ENCODE results near the gene CRIP3.

Gene CRIP3

DNA sequence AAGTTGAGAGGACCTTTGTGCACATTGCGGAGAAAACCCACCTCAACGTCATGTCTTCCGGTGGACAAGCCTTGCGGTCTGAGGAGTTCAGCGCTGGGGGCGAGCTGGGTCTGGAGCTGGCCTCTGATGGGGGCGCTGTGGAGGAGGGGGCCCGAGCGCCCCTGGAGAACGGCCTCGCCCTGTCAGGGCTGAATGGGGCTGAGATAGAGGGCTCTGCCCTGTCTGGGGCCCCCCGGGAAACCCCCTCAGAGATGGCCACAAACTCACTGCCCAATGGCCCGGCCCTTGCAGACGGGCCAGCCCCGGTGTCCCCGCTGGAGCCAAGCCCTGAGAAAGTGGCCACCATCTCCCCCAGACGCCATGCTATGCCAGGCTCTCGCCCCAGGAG lies 25.1 kb downstream of the CRIP3 start:
- Histone ChIP-seq H3K9me3 (ENCODE audit: control insufficient read depth, low read length) (no peaks in the 10 kb centered on the region), H3K4me3 (ENCODE audit: insufficient read depth, low read depth, low read length, poor library complexity, severe bottlenecking) (no peak overlapping the region), H3K27me3 (replicated peaks; ENCODE audit: control insufficient read depth, insufficient read depth, low read length, poor library complexity, severe bottlenecking) (no peaks in the 10 kb centered on the region), H3K4me1 (ENCODE audit: control insufficient read depth, insufficient read depth, low read length, poor library complexity, severe bottlenecking) (no peaks in the 10 kb centered on the region), H3K36me3 (ENCODE audit: control insufficient read depth, insufficient read depth, low read length) (no peaks in the 10 kb centered on the region), H3K27ac (ENCODE audit: insufficient read depth, low read length, poor library complexity, severe bottlenecking) (no peak overlapping the region)
- no peak for DNase-seq

DNA sequence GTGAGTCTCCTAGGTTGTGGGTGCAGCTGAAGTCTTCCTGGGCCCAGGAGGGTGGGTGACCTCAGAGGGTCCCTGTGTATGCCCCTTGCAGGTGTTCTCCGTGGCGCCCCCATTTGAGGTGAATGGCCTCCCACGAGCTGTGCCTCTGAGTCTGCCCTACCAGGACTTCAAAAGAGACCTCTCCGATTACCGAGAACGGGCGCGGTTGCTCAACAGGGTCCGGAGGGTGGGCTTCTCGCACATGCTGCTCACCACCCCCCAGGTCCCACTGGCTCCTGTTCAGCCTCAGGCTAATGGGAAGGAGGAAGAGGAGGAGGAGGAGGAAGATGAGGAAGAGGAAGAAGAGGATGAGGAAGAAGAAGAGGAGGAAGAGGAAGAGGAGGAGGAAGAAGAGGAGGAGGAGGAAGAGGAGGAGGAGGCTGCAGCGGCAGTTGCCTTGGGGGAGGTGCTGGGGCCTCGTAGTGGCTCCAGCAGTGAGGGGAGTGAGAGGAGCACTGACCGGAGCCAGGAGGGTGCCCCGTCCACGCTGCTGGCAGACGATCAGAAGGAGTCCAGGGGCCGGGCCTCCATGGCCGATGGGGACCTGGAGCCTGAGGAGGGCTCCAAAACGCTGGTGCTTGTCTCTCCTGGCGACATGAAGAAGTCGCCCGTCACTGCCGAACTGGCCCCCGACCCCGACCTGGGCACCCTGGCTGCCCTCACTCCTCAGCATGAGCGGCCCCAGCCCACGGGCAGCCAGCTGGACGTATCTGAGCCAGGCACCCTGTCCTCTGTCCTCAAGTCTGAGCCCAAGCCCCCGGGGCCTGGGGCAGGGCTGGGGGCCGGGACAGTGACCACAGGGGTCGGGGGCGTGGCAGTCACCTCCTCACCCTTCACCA lies 25.8 kb downstream of the CRIP3 start:
- Histone ChIP-seq H3K4me3 (ENCODE audit: insufficient read depth, low read depth, low read length, poor library complexity, severe bottlenecking) (no peak overlapping the region), H3K4me1 (ENCODE audit: control insufficient read depth, insufficient read depth, low read length, poor library complexity, severe bottlenecking) (no peaks in the 10 kb centered on the region), H3K27ac (ENCODE audit: insufficient read depth, low read length, poor library complexity, severe bottlenecking) (no peak overlapping the region), H3K36me3 (ENCODE audit: control insufficient read depth, insufficient read depth, low read length) (no peaks in the 10 kb centered on the region), H3K9me3 (ENCODE audit: control insufficient read depth, low read length) (no peaks in the 10 kb centered on the region), H3K27me3 (replicated peaks; ENCODE audit: control insufficient read depth, insufficient read depth, low read length, poor library complexity, severe bottlenecking) (no peaks in the 10 kb centered on the region)
- DNase-seq, result no peak

- no peaks in the 10 kb centered on the region for H3K27me3 ChIP-seq (replicated peaks; ENCODE audit: control insufficient read depth, insufficient read depth, low read length, poor library complexity, severe bottlenecking)
- no peak overlapping the region for H3K4me3 ChIP-seq (ENCODE audit: insufficient read depth, low read depth, low read length, poor library complexity, severe bottlenecking)
- no peak overlapping the region for H3K27ac ChIP-seq (ENCODE audit: insufficient read depth, low read length, poor library complexity, severe bottlenecking)
- H3K9me3 ChIP-seq (ENCODE audit: control insufficient read depth, low read length), result no peaks in the 10 kb centered on the region
- DNase-seq, result no peak
- no peaks in the 10 kb centered on the region for H3K36me3 ChIP-seq (ENCODE audit: control insufficient read depth, insufficient read depth, low read length)
- no peaks in the 10 kb centered on the region for H3K4me1 ChIP-seq (ENCODE audit: control insufficient read depth, insufficient read depth, low read length, poor library complexity, severe bottlenecking)
Observed at GRCh38 chr6:43282060-43282459, 26.6 kb downstream of the CRIP3 start.

- Histone ChIP-seq H3K27me3 (replicated peaks; ENCODE audit: control insufficient read depth, insufficient read depth, low read length, poor library complexity, severe bottlenecking) (peaks cover 7% of the 10 kb centered on the region), H3K4me1 (ENCODE audit: control insufficient read depth, insufficient read depth, low read length, poor library complexity, severe bottlenecking) (peaks cover 12% of the 10 kb centered on the region), H3K4me3 (ENCODE audit: insufficient read depth, low read depth, low read length, poor library complexity, severe bottlenecking) (no peak overlapping the region)
Observed at GRCh38 chr6:43280234-43280633, 28.4 kb downstream of the CRIP3 start.

GRCh38 chr6:43278524-43279078 lies 30.0 kb downstream of the CRIP3 start:
- no peak overlapping the region for H3K27ac ChIP-seq (ENCODE audit: insufficient read depth, low read length, poor library complexity, severe bottlenecking)
- H3K9me3 ChIP-seq (ENCODE audit: control insufficient read depth, low read length), result no peaks in the 10 kb centered on the region
- H3K36me3 ChIP-seq (ENCODE audit: control insufficient read depth, insufficient read depth, low read length), result no peaks in the 10 kb centered on the region
- no peak overlapping the region for H3K4me3 ChIP-seq (ENCODE audit: insufficient read depth, low read depth, low read length, poor library complexity, severe bottlenecking)
- H3K4me1 ChIP-seq (ENCODE audit: control insufficient read depth, insufficient read depth, low read length, poor library complexity, severe bottlenecking), result peaks cover 19% of the 10 kb centered on the region
- peaks cover 7% of the 10 kb centered on the region for H3K27me3 ChIP-seq (replicated peaks; ENCODE audit: control insufficient read depth, insufficient read depth, low read length, poor library complexity, severe bottlenecking)
- no peak for DNase-seq

More at GRCh38 chr6:43280234-43280633, 28.4 kb downstream of the CRIP3 start:
- no peaks in the 10 kb centered on the region for H3K36me3 ChIP-seq (ENCODE audit: control insufficient read depth, insufficient read depth, low read length)
- no peak overlapping the region for H3K27ac ChIP-seq (ENCODE audit: insufficient read depth, low read length, poor library complexity, severe bottlenecking)
- H3K9me3 ChIP-seq (ENCODE audit: control insufficient read depth, low read length), result no peaks in the 10 kb centered on the region
- no peak for DNase-seq

DNA sequence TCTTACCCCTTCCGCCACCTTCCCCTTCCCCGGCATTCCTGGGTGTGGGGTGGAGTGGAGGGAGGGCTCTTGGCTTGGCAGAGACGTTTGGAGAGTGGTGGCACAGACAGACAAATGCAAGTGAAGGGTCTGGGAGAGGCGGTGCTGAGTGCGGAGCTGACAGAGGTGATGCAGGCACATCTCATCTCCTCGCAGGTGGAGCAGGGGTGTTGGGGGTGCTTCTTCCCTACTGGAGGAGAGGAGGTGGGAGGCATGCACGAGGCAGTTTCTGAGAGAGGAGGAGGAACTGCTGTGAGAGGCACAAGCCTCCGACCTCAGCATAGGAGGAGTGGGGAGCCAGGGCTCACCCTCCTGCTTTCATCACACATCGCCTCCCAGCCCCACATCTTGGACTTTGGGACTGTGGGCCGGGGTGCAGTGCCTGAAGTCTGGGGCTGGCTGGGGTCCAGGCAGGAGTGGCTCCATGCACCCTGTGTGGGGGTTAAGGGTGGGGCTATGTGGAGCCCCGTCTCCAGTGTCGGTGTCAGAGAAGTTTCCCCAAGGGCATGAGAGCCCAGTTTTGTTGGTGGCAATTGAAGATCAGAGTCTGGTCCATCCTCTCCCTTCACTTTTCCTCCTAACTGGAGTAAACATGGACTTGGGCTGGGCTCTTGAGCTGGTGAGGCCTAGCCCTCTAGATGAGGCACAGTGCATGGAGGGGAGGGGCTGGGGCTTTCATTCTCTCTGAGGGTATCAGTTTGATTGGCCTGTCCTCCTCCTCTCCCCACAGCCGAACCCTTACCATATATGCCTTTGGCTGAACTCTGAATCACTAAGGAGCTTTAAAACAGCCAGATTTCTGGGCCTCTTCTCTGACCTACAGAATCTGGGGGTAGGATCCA lies 30.7 kb downstream of the CRIP3 start:
- no peaks in the 10 kb centered on the region for H3K36me3 ChIP-seq (ENCODE audit: control insufficient read depth, insufficient read depth, low read length)
- H3K27ac ChIP-seq (ENCODE audit: insufficient read depth, low read length, poor library complexity, severe bottlenecking), result no peak overlapping the region
- DNase-seq, result no peak
- H3K9me3 ChIP-seq (ENCODE audit: control insufficient read depth, low read length), result no peaks in the 10 kb centered on the region
- peaks cover 19% of the 10 kb centered on the region for H3K4me1 ChIP-seq (ENCODE audit: control insufficient read depth, insufficient read depth, low read length, poor library complexity, severe bottlenecking)
- peaks cover 7% of the 10 kb centered on the region for H3K27me3 ChIP-seq (replicated peaks; ENCODE audit: control insufficient read depth, insufficient read depth, low read length, poor library complexity, severe bottlenecking)
- no peak overlapping the region for H3K4me3 ChIP-seq (ENCODE audit: insufficient read depth, low read depth, low read length, poor library complexity, severe bottlenecking)

DNA sequence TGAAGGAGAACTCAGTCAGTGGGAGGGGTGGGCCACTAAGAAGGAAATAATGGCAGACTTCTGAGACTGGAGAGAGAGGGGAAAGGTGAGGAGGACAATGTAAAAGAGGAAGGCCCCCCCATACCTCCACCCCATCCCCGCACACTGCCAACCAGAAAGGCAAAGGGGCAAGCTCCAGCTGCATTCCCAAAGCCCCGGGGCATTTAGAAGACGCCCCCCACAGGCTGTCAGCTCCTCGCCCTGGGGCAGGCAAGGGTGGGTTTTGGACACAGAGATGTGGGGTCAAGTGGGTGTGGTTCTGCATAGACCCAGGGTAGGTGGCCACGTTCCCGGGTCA lies 31.4 kb downstream of the CRIP3 start:
- H3K36me3 ChIP-seq (ENCODE audit: control insufficient read depth, insufficient read depth, low read length), result no peaks in the 10 kb centered on the region
- no peak overlapping the region for H3K4me3 ChIP-seq (ENCODE audit: insufficient read depth, low read depth, low read length, poor library complexity, severe bottlenecking)
- H3K4me1 ChIP-seq (ENCODE audit: control insufficient read depth, insufficient read depth, low read length, poor library complexity, severe bottlenecking), result peaks cover 19% of the 10 kb centered on the region
- no peak overlapping the region for H3K27ac ChIP-seq (ENCODE audit: insufficient read depth, low read length, poor library complexity, severe bottlenecking)
- no peaks in the 10 kb centered on the region for H3K9me3 ChIP-seq (ENCODE audit: control insufficient read depth, low read length)
- H3K27me3 ChIP-seq (replicated peaks; ENCODE audit: control insufficient read depth, insufficient read depth, low read length, poor library complexity, severe bottlenecking), result peaks cover 7% of the 10 kb centered on the region
- DNase-seq, result no peak

DNA sequence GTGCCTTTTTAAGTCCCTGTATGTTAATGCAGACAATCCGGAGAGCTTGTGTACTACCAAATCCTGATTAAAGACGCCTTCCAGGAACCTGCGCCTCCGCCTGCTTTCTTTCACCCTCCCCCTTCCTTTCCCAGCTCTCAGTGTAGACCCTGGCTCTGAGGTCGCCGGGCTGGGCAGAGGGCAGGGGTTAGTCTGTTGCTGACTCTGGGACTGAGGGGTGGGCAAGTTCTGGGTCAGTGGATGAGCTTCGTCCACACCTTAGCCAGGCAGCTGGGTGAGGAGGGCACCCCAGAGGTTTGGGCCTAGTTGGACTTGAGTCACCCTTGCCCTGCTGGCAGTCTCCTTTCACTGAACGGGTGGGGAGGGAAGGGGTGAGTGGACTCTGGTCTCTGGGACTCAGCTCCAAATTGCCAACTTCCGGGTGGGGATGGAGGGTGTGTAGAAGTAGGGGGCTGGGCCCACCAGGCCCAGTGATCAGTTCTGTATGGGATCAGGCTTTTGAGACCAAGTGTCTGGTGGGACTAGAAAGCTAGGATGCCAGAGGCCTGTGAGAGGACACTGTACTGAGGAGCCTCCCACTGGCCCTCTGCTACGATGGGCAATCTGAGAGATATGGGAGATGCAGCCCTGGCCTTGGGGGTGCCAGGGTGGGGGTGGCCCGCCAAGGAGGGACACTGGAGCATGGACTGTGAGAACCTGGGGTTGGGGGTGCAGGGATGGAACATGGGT lies 31.9 kb downstream of the CRIP3 start:
- no peak overlapping the region for H3K27ac ChIP-seq (ENCODE audit: insufficient read depth, low read length, poor library complexity, severe bottlenecking)
- no peaks in the 10 kb centered on the region for H3K36me3 ChIP-seq (ENCODE audit: control insufficient read depth, insufficient read depth, low read length)
- DNase-seq, result no peak
- peaks cover 19% of the 10 kb centered on the region for H3K4me1 ChIP-seq (ENCODE audit: control insufficient read depth, insufficient read depth, low read length, poor library complexity, severe bottlenecking)
- H3K27me3 ChIP-seq (replicated peaks; ENCODE audit: control insufficient read depth, insufficient read depth, low read length, poor library complexity, severe bottlenecking), result peaks cover 7% of the 10 kb centered on the region
- peak overlapping the region; percentile 62 for H3K4me3 ChIP-seq (ENCODE audit: insufficient read depth, low read depth, low read length, poor library complexity, severe bottlenecking)
- no peaks in the 10 kb centered on the region for H3K9me3 ChIP-seq (ENCODE audit: control insufficient read depth, low read length)

GRCh38 chr6:43275801-43276576 lies 32.6 kb downstream of the CRIP3 start:
- peaks cover 7% of the 10 kb centered on the region for H3K27me3 ChIP-seq (replicated peaks; ENCODE audit: control insufficient read depth, insufficient read depth, low read length, poor library complexity, severe bottlenecking)

More at GRCh38 chr6:43275801-43276576, 32.6 kb downstream of the CRIP3 start:
- no peak for DNase-seq
- Histone ChIP-seq H3K4me1 (ENCODE audit: control insufficient read depth, insufficient read depth, low read length, poor library complexity, severe bottlenecking) (peaks cover 19% of the 10 kb centered on the region), H3K27ac (ENCODE audit: insufficient read depth, low read length, poor library complexity, severe bottlenecking) (no peak overlapping the region), H3K36me3 (ENCODE audit: control insufficient read depth, insufficient read depth, low read length) (no peaks in the 10 kb centered on the region), H3K4me3 (ENCODE audit: insufficient read depth, low read depth, low read length, poor library complexity, severe bottlenecking) (peak overlapping the region; percentile 62), H3K9me3 (ENCODE audit: control insufficient read depth, low read length) (no peaks in the 10 kb centered on the region)
